Cardiac septum (tissue), 1 donor: ENCODE data around the gene FLAD1. TPM values are rescaled to one million over a fixed set of nuclear protein-coding genes. Genes with fewer than 3 reads are reported as not detected.

Experiments used
- DNase-seq: peaks from one replicate; pipeline ENCODE4 v3.0.0-alpha.2; 2020; ENCODE audit warnings: low spot score
- intact Hi-C: fragments of 100-400 bp; cut with DNase I; formaldehyde crosslinking; loops from one replicate; pipeline ENCODE4 v1.14.0; 2022
- total RNA-seq: library from RNA; stranded (reverse); fragmentation: NEBNext Ultra II Directional; extraction: Animal tissue kit (Norgen Biotek cat#: 25700); gene quantifications from one replicate; pipeline ENCODE4 v1.2.1, GENCODE V29; 2021
- donor health status: DM: no; HTN: no; CAD: no.

Gene FLAD1
- total RNA-seq, 1 donor from 2014 or later: 22.2 TPM

GRCh38 chr1:154999571-155000410 is 16.6 kb downstream of the FLAD1 start:
- DNase-seq: no peak
- intact Hi-C loops: loop anchor here (2.0 kb wide), 4 partner anchors 17 to 441 kb away; partner anchors contain the start of genes CKS1B and UBE2Q1

DNA sequence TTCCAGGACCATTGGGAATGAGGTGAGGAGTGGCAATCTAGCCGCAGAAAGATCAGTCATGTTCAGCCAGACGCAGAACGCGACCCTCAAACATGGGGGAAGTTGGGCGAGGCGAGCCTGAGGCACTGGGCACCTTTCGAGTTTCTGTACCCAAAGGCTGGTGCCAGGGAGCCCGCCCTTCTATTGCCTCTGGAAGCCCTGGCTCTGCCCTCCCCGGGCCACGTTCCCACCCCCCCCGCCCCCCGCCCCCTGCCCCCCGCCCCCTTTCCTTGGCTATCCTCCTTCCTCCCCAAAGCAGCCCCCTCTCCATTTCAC is 17.2 kb downstream of the FLAD1 start:
- no peak for DNase-seq
- intact Hi-C loops: loop anchor here (2.0 kb wide), 3 partner anchors 16 to 442 kb away; partner anchors contain the start of genes CKS1B and UBE2Q1

- peak; percentile 93 for DNase-seq
- intact Hi-C loops: loop anchor here (2.0 kb wide), 3 partner anchors 16 to 442 kb away; partner anchors contain the start of genes CKS1B and UBE2Q1
Observed at GRCh38 chr1:155000726-155001424, 17.7 kb downstream of the FLAD1 start.

GRCh38 chr1:155001425-155001674 is 18.2 kb downstream of the FLAD1 start:
- intact Hi-C loops: loop anchor here (2.0 kb wide), 3 partner anchors 15 to 443 kb away; partner anchors contain the start of genes CKS1B and UBE2Q1
- DNase-seq: no peak

- intact Hi-C loops: loop anchor here (2.0 kb wide), 4 partner anchors 15 to 443 kb away; partner anchors contain the start of genes ADAM15, CKS1B and UBE2Q1
- peak; percentile 100 for DNase-seq
Observed at GRCh38 chr1:155001675-155002463, 18.7 kb downstream of the FLAD1 start.

- DNase-seq: no peak
- intact Hi-C loops: loop anchor here (2.0 kb wide), 1 partner anchor 48 kb away; the partner anchor contains the start of gene ADAM15
Observed at GRCh38 chr1:155002464-155003226, 19.5 kb downstream of the FLAD1 start, which contains the start of gene ZBTB7B. Gene ZBTB7B, plus strand, starts transcription at chr1:155002802. Its CDS starts 11,859 bp downstream, at chr1:155014661.

GRCh38 chr1:155003227-155003765 is 20.2 kb downstream of the FLAD1 start:
- no peak for DNase-seq
- intact Hi-C loops: loop anchor here (2.0 kb wide), 1 partner anchor 48 kb away; the partner anchor contains the start of gene ADAM15

DNA sequence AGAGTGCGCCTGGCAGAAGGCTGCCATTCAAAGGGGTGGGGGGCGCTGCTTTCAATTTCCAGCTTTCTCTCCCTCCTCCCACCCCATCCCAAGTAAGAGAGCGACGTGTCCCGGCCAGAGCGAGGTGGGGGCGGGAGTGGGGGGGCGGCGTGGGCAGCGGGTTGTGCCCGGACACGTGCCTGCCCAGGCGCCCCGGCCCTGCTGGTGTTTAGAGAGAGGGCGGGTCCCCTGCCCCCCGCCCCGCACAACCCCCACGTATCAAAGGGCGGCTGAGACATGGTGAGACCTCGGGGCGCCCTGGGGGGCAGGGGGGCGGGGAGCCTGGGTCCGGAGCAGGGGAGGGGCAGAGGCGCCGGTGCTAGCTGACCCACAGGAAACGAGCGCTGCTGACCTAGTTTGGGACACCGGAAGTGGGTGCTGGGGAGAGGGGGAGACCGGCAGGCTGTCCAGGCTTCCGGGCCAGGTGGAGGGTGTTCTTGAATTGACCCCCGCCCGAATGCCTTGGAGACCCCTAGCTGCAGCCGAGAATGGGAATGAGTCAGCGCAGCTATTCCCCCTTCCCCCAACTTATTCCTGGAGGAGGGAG is 20.7 kb downstream of the FLAD1 start:
- intact Hi-C loops: loop anchor here (2.0 kb wide), 1 partner anchor 47 kb away; the partner anchor contains the start of gene ADAM15
- DNase-seq: peak; percentile 90

GRCh38 chr1:155004352-155005075 is 21.4 kb downstream of the FLAD1 start:
- DNase-seq: no peak
- intact Hi-C loops: no loop called here

GRCh38 chr1:155005076-155006011 is 22.2 kb downstream of the FLAD1 start:
- intact Hi-C loops: no loop called here
- DNase-seq: peak; percentile 89

DNA sequence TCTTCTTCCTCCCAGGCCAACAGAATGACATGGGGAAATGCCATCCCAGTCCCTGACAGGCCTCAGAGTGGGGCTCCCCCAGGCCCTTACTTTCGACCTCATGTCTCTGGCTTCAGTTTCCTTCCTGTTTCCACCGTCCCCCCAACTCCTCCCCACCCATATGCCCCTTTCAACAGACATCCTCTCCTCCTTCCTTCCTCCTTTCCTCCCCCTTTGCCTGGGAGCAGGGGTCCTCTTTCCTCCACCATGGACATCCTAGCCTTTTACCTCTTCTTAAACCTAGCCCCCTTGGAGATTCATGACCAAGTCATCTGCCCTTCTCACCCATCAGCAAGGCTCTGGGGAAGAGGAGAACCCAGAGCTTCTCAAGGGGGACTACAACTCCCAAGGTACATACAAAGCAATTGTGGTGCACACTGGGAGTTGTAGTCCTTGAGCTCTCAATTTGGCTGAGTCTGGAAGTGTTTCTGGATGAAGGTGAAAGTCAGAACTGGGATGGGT is 23.5 kb downstream of the FLAD1 start:
- no peak for DNase-seq
- intact Hi-C loops: no loop called here

GRCh38 chr1:155007251-155007828 is 24.2 kb downstream of the FLAD1 start:
- intact Hi-C loops: no loop called here
- DNase-seq: peak; percentile 86

DNA sequence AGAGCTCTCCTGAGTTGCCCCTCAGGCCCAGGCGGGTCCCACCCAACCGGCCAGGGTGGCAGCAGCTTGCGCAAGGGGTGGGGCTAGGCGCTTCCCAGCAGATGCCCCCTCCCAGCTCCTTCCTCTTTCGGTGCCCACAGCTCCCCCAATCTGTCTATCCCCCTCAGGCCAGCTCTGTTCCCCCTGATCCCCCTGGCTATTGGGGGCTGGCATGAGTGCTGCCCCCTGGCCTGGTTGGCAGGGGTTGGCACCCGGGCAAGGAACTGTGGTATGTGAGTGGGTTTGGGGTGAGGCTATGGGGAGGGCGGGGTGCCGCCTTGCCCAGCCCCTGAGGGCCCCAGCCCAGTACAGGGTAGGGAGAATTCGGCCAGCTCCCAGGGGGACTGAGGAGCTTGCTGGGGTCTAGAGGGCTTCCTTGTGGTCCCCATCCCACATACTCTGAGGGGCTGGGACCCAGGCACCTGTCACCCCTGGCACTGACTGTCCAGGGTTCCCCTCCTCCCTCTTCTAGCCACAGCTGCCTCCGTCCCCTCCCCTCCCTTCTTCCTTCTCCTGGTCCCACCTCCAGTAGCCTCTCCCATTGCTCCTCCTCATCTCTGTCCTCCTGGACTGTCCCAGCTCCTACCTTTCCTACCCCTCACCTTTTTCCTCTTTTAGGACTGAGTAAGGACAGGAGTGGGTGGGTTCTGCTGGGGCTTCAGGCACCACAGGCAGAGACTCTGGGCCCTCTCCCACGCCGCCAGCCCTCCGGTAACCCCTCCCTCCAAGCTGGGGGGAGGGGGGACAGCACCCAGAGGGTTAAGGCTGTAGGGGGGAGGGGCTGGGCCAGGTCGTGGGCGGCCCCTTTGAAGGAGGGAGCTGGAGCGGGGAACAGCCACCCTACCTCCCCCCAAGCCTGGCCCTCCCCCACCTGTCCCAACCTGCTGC is 25.1 kb downstream of the FLAD1 start:
- intact Hi-C loops: no loop called here
- DNase-seq: no peak

DNA sequence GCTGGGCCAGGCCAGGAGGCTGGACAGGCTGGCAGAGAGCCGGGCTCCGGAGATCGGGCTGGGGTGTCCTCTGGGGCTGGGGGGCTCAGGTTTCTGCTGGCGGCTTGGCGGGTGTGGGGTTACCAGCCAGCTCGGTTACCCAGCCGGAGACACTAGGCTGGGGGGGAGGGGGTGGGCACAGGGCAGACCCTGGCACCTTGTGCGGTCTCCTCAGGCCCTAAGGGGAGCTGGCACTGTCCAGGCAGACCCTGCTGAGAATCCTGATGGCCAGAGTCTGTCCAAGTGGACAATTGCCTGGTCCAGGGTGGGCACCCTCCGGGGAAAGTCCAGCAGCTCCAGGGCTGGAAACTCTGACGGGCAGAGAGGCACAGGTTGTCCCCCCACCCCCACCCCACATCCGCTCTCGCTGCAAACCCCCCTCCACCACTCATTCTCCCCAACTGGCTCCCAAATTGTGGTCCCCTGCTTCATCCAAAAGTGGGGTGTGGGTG is 26.1 kb downstream of the FLAD1 start:
- no peak for DNase-seq
- intact Hi-C loops: no loop called here

DNA sequence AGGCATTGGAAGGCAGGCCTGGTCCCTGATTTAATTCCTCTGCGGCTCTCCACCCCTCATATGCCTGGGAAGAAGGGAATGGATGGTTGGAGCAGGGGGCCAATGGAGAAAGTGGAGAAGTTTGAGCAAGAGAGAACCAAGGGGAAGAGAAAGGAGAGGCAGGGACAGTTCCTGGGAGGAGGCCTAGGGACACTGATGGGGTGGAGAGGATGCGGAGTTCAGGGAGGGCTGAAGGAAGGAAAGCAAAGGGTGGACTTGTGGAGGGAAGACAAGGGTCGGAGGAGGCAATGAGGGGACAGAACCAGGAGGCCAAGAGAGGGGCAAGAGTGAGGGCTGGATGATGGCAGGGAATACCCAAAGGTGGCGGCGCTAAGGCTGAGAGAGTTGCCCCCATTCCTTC is 26.6 kb downstream of the FLAD1 start:
- intact Hi-C loops: no loop called here
- no peak for DNase-seq
